HCT116 (cell line): Measurements from ENCODE around the gene HOXB7. TPM values are rescaled to one million over a fixed set of nuclear protein-coding genes. Genes with fewer than 3 reads are reported as not detected.
A peak's percentile ranks its signal among the peaks of the same experiment; 100 is the strongest.

Experiments
- ATAC-seq: fragments of 200-7000 bp; cut with Tn5 transposase; 2 replicates; pipeline ENCODE4 v1.9.1; 2020; ENCODE audit warnings: mild to moderate bottlenecking, moderate library complexity
- BruUV-seq: library from RNA; stranded (reverse); fragments of 400-500 nt; replicated peaks from 2 replicates; lab custom pipeline; 2021; lab: Mats Ljungman, UMichigan
- CTCF ChIA-PET: fragments of 300-600 bp; sonication (Branson Sonifier 250); formaldehyde crosslinking; loops from one replicate; lab custom pipeline; 2021; ENCODE audit warnings: antibody characterized with exemption; lab: Charles Lee
- POLR2A ChIA-PET: fragments of 300-600, 350-600 bp; sonication (Branson Sonifier 250); formaldehyde crosslinking; loops from one replicate; lab custom pipeline; 2021; ENCODE audit warnings: antibody characterized with exemption; lab: Charles Lee
- RAD21 ChIA-PET, 2 experiments: fragments of 300-600 bp; sonication (Branson Sonifier 250); formaldehyde crosslinking; loops; one replicate each; lab custom pipeline; 2023; ENCODE audit warnings: low total read pairs in 2 of 2; ENCODE audit not compliant: uncharacterized antibody in 2 of 2, unreplicated experiment in 2 of 2, low non-redundant PET in 1 of 2; lab: Charles Lee
- DNase-seq: peaks from one replicate; pipeline ENCODE4 v3.0.0-alpha.2; 2010; ENCODE audit warnings: low read depth, low spot score
- H2AFZ ChIP-seq: fragments of 200-600 bp; shearing (Covaris generic), sonication (generic); 2 replicates; pipeline ENCODE4 v1.6.1; 2017; ENCODE audit warnings: low read depth, mixed run types, mixed read lengths, antibody characterized with exemption, low read length; ENCODE audit not compliant: poor library complexity, severe bottlenecking
- H3K27ac ChIP-seq: 2 replicates; pipeline ENCODE4 v1.5.1; 2012; ENCODE audit warnings: low read depth, low read length
- H3K27me3 ChIP-seq: fragments of 200-600 bp; sonication (generic); 2 replicates; pipeline ENCODE4 v1.6.1; 2016; ENCODE audit warnings: mixed run types, low read length, mixed read lengths; ENCODE audit not compliant: insufficient read depth
- H3K36me3 ChIP-seq, 2 experiments: fragments of 200-500 bp in 1 of 2; fragments of 200-600 bp in 1 of 2; sonication (Bioruptor generic) in 1 of 2; sonication (generic) in 1 of 2; 2 replicates each; pipeline versions ENCODE4 v1.5.1 to v1.6.1; 2014 to 2016; ENCODE audit warnings: low read length in 2 of 2, inconsistent platforms in 1 of 2, mixed read lengths in 1 of 2, mixed run types in 1 of 2; ENCODE audit not compliant: insufficient read depth in 2 of 2, control insufficient read depth in 1 of 2
- H3K4me1 ChIP-seq, 2 experiments: fragments of 200-600 bp in 1 of 2; sonication (generic) in 1 of 2; 2 replicates each; pipeline versions ENCODE4 v1.5.1 to v1.6.1; 2012 to 2017; ENCODE audit warnings: low read length in 2 of 2, inconsistent platforms in 1 of 2, mild to moderate bottlenecking in 1 of 2, mixed read lengths in 1 of 2, mixed run types in 1 of 2, moderate library complexity in 1 of 2; ENCODE audit not compliant: insufficient read depth in 2 of 2, control insufficient read depth in 1 of 2
- H3K4me2 ChIP-seq: fragments of 200-600 bp; sonication (generic); 2 replicates; pipeline ENCODE4 v1.6.1; 2017; ENCODE audit warnings: mixed run types, low read length, mixed read lengths
- H3K4me3 ChIP-seq, 2 experiments: fragments of 200-600 bp in 1 of 2; sonication (generic) in 1 of 2; replicated peaks in 1 of 2; 2 replicates each; pipeline ENCODE4 v1.5.1; 2011 to 2016; ENCODE audit warnings: low read length in 2 of 2, control low read depth in 1 of 2, low read depth in 1 of 2, mild to moderate bottlenecking in 1 of 2, mixed read lengths in 1 of 2, mixed run types in 1 of 2
- H3K79me2 ChIP-seq: fragments of 200-600 bp; sonication (generic); 2 replicates; pipeline ENCODE4 v1.6.1; 2017; ENCODE audit warnings: mild to moderate bottlenecking, mixed run types, low read length, moderate library complexity, mixed read lengths; ENCODE audit not compliant: insufficient read depth
- H3K9ac ChIP-seq: fragments of 200-600 bp; sonication (generic); 2 replicates; pipeline ENCODE4 v1.6.1; 2016; ENCODE audit warnings: low read length, mixed read lengths
- H3K9me2 ChIP-seq: fragments of 200-600 bp; sonication (generic), shearing (Covaris generic); 2 replicates; pipeline ENCODE4 v1.6.1; 2017; ENCODE audit warnings: mixed run types, mild to moderate bottlenecking, moderate library complexity; ENCODE audit not compliant: insufficient read depth
- H3K9me3 ChIP-seq, 2 experiments: fragments of 200-500 bp in 1 of 2; fragments of 200-600 bp in 1 of 2; sonication (Bioruptor generic) in 1 of 2; sonication (generic) in 1 of 2; 2 replicates each; pipeline ENCODE4 v1.6.1; 2014 to 2017; ENCODE audit warnings: low read length in 2 of 2, mixed read lengths in 2 of 2, inconsistent platforms in 1 of 2, low read depth in 1 of 2, mild to moderate bottlenecking in 1 of 2, mixed run types in 1 of 2, moderate library complexity in 1 of 2; ENCODE audit not compliant: control insufficient read depth in 1 of 2, insufficient read depth in 1 of 2
- H4K20me1 ChIP-seq: fragments of 200-600 bp; sonication (generic), shearing (Covaris generic); 2 replicates; pipeline ENCODE4 v1.6.1; 2017; ENCODE audit warnings: mixed run types, mild to moderate bottlenecking, moderate library complexity; ENCODE audit not compliant: insufficient read depth
- ATF3 ChIP-seq: IDR thresholded peaks from 2 replicates; pipeline ENCODE4 v1.6.1; 2012
- MAX ChIP-seq: IDR thresholded peaks from 2 replicates; pipeline ENCODE4 v1.6.1; 2012
- POLR2AphosphoS5 ChIP-seq: IDR thresholded peaks from 2 replicates; pipeline ENCODE4 v1.6.1; 2011; ENCODE audit warnings: mild to moderate bottlenecking, low read depth, low read length, moderate library complexity
- RAD21 ChIP-seq: IDR thresholded peaks from 2 replicates; pipeline ENCODE4 v1.6.1; 2012; ENCODE audit warnings: low read depth, mild to moderate bottlenecking
- intact Hi-C: fragments of 100-400 bp; cut with micrococcal nuclease; formaldehyde crosslinking; loops from 2 replicates; pipeline ENCODE4 v1.10.0; 2022
- total RNA-seq: library from RNA; stranded (reverse); gene quantifications from one replicate; pipeline ENCODE4 v1.2.1, GENCODE V29; 2021; ENCODE audit not compliant: unreplicated experiment

The HOXB7 gene
- total RNA-seq, 1 experiment from 2014 or later = 33.6 TPM

- TF ChIP-seq POLR2AphosphoS5 (no peak), ATF3 (no peak), RAD21 (no peak), MAX (no peak)
- TF ChIP-seq, all 23 proteins: peak for 0
- peak overlapping the region; percentile 95 for H3K4me2 ChIP-seq
- H3K27me3 ChIP-seq = no peaks in the 10 kb centered on the region
- H3K9me2 ChIP-seq = no peaks in the 10 kb centered on the region
- DNase-seq (no peak), ATAC-seq (no peak)
- H3K4me3 ChIP-seq = peak overlapping the region; percentile 80 to 90
- BruUV-seq = no TSS peak
- H3K27ac ChIP-seq = peak overlapping the region; percentile 88
- no peak overlapping the region for H2AFZ ChIP-seq
- intact Hi-C loops = loop anchor here (5.0 to 10.0 kb wide), 2 partner anchors 132 to 265 kb away; no protein-coding TSS in a partner anchor
- no peaks in the 10 kb centered on the region for H3K9me3 ChIP-seq
- ChIA-PET RAD21 (interaction anchor here (1.6 to 1.8 kb wide), 2 partner anchors 309 to 401 kb away, joined by 3 to 7 read pairs; no protein-coding TSS in a partner anchor), POLR2A (interaction anchor here (1.0 to 2.5 kb wide), 2 partner anchors 9 to 401 kb away, joined by 4 to 6 read pairs; partner anchors contain the start of gene HOXB9), CTCF (interaction anchor here (1.0 to 3.7 kb wide), 13 partner anchors 265 to 592 kb away, joined by 3 to 21 read pairs (median 9); no protein-coding TSS in a partner anchor)
- H3K4me1 ChIP-seq = peaks cover 8 to 45% of the 10 kb centered on the region in 2 experiments; a peak in 3 of 4 replicates
- no peaks in the 10 kb centered on the region for H4K20me1 ChIP-seq
- H3K36me3 ChIP-seq = no peaks in the 10 kb centered on the region; a peak in 1 of 4 replicates
- peaks cover 60% of the 10 kb centered on the region for H3K79me2 ChIP-seq
- peak overlapping the region; percentile 97 for H3K9ac ChIP-seq
Observed at GRCh38 chr17:48616717-48617470, 6.1 kb upstream of the HOXB7 start.
